Thyroid gland (tissue), 4 donors: ENCODE measurements around the gene MPP3.

Experiments used
- POLR2A ChIP-seq, 2 donors: fragments of 450-650 bp; IDR thresholded peaks; one replicate each; pipeline ENCODE4 v1.6.1; 2017; ENCODE audit warnings: antibody characterized with exemption in 2 of 2, mild to moderate bottlenecking in 2 of 2, moderate library complexity in 1 of 2
- TF ChIP-seq, protein P1 (sequence below), 6 experiments: fragments of 200-600 bp in 3 of 6; fragments of 450-650 bp in 3 of 6; sonication (generic) in 3 of 6; IDR thresholded peaks; one replicate each; pipeline ENCODE4 v1.5.1; 2016 to 2019; ENCODE audit warnings: antibody characterized with exemption in 6 of 6, mild to moderate bottlenecking in 2 of 6, inconsistent platforms in 1 of 6, moderate library complexity in 1 of 6

DNA sequence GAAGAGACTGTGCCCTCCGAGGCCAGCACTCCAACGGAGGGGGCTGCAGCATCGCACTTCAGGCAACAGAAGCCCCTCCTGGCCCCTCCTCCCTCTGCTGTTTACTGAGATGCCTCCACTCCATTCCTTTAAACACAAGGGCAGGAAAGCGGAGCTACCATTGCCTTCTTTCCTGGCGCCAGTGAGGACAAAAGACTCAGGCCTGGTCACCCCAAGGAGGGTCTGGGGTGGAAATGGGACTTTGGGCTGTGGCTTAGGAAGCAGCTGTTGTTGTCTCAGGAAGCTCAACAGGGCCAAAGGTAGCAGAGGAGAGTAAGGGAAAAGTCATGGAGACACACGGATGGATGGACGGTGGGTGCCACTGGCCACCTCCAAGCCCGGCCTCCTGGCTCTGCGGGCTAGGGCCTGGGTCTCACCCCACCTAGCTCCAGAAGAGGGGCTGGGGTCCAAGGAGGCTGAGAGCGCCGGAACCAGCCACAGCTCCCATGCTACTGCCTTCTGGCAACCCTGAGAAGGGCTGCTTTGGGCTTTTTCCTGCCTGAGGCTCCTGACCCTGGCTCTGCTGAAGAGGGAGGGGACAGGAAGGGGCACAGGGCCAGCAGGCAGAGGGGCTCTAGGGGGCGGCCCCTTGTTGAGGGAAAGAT lies 25.1 kb upstream of the MPP3 start:
- TF ChIP-seq, protein P1, sequence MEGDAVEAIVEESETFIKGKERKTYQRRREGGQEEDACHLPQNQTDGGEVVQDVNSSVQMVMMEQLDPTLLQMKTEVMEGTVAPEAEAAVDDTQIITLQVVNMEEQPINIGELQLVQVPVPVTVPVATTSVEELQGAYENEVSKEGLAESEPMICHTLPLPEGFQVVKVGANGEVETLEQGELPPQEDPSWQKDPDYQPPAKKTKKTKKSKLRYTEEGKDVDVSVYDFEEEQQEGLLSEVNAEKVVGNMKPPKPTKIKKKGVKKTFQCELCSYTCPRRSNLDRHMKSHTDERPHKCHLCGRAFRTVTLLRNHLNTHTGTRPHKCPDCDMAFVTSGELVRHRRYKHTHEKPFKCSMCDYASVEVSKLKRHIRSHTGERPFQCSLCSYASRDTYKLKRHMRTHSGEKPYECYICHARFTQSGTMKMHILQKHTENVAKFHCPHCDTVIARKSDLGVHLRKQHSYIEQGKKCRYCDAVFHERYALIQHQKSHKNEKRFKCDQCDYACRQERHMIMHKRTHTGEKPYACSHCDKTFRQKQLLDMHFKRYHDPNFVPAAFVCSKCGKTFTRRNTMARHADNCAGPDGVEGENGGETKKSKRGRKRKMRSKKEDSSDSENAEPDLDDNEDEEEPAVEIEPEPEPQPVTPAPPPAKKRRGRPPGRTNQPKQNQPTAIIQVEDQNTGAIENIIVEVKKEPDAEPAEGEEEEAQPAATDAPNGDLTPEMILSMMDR (IDR thresholded peaks at IDR 0.05): no peak
- TF ChIP-seq POLR2A (IDR thresholded peaks at IDR 0.05): no peak
